GM10266 (cell line): Measurements from ENCODE around the gene HOXA10.

Experiments
- DNase-seq: peaks from one replicate; pipeline ENCODE4 v3.0.0; 2012; ENCODE audit errors: extremely low spot score
- TF ChIP-seq, protein P1 (sequence below): IDR thresholded peaks from 2 replicates; pipeline ENCODE4 v1.5.1; 2012; ENCODE audit warnings: mild to moderate bottlenecking, low read depth; ENCODE audit not compliant: control insufficient read depth, insufficient read depth; ENCODE audit errors: missing control alignments

Gene HOXA10

DNA sequence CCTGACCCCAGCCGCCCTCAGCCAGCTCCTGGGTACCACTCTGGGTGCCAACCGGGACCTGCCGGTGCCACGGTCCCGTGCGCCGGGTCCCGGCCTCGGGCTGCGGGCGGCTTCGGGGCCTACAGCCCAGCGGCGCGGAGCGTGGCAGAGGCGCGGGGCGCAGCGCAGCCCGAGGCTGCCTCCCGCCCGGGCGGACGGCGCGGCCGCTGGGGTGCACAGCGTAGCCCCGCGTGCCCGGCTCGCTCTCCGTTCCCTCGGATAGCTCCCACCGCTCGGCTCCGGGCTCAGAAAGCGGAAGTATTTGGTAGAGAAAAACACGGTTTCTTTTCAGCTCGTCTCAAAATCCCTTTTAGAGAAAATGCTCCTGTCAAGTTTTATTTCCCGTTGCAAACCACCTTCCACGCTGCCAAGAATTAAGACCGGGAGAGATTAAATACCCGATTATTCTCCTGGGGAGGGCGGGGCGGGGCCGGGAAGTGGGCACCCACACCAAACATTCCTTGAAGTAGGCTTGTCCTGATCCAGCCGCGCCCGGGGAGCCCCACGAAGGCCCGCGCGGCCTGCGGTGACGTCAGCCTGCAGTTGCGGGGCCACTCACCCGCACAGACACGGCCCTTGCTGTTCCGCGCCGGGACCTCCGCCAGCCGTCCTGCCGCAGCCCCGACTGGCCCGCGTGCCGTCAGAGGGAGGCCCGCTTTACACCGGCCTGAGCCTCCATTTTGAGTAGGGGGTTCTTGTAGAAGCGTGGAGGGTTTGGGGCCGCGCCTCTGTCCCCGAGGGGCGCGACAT lies 18.6 kb upstream of the HOXA10 start:
- TF ChIP-seq, protein P1, sequence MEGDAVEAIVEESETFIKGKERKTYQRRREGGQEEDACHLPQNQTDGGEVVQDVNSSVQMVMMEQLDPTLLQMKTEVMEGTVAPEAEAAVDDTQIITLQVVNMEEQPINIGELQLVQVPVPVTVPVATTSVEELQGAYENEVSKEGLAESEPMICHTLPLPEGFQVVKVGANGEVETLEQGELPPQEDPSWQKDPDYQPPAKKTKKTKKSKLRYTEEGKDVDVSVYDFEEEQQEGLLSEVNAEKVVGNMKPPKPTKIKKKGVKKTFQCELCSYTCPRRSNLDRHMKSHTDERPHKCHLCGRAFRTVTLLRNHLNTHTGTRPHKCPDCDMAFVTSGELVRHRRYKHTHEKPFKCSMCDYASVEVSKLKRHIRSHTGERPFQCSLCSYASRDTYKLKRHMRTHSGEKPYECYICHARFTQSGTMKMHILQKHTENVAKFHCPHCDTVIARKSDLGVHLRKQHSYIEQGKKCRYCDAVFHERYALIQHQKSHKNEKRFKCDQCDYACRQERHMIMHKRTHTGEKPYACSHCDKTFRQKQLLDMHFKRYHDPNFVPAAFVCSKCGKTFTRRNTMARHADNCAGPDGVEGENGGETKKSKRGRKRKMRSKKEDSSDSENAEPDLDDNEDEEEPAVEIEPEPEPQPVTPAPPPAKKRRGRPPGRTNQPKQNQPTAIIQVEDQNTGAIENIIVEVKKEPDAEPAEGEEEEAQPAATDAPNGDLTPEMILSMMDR = no peak
- no peak for DNase-seq

DNA sequence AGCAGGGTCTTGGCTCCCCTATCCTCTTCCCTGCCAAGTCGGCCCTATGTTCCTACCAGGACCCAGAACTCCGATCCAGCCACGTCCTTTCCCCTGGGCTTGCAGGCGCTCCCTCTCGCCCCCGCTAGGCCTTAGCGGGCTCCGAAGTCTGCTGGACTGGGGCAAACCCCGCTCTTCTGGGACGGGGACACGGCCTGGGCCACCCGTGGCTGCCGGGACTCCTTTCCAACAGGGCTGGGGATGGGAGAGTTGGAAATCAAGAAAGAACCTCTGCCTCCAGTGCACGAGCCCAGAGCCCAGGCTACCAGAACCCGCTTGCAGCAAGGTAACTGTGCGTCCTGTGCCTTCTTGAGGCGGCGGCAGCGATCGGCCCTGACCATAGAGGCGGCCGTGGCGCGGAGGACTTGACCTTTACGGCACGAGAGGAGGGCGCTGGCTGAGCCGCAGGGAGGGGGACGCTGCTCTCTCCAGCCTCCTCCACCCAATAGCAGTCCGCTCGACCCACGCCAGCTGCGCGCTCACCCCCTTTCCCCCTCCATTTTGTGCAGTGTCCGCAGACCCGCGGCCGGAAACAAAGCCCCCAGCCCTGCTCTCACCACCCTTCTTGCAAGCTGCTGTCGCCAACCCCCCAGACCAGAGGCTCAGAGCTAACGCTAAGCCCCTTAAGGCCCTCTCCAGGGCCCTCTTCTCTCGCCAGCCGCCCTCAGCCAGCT lies 17.9 kb upstream of the HOXA10 start:
- TF ChIP-seq, protein P1 = no peak
- DNase-seq = no peak

DNA sequence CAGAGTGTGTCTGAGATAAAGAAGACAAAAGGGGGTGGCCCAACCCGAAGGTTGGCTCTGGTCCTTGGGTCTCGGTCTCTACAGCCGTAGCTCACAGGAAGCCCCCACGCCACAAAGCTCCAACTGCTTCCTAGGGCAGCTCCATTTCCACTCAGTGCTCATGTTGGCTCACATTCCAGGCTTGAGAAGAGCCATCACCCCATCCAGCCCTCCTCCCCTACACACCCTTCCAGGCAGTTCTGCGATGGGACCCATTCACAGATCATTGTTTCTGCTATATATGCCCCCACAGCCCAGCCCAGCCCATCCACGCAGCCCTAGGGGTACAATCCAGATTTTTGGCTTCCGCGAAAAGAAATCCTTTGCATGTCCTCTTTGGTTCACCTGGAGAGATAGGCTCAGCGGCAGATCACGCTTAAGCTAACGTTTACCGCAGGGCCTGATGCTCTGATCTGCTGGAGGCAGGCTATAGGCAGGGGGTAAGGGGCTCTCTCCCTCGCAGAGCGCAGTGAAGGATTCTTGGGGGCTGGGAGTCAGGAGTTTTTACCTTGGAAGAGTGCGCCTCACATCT lies 17.1 kb upstream of the HOXA10 start:
- TF ChIP-seq, protein P1 = no peak
- DNase-seq = no peak

DNA sequence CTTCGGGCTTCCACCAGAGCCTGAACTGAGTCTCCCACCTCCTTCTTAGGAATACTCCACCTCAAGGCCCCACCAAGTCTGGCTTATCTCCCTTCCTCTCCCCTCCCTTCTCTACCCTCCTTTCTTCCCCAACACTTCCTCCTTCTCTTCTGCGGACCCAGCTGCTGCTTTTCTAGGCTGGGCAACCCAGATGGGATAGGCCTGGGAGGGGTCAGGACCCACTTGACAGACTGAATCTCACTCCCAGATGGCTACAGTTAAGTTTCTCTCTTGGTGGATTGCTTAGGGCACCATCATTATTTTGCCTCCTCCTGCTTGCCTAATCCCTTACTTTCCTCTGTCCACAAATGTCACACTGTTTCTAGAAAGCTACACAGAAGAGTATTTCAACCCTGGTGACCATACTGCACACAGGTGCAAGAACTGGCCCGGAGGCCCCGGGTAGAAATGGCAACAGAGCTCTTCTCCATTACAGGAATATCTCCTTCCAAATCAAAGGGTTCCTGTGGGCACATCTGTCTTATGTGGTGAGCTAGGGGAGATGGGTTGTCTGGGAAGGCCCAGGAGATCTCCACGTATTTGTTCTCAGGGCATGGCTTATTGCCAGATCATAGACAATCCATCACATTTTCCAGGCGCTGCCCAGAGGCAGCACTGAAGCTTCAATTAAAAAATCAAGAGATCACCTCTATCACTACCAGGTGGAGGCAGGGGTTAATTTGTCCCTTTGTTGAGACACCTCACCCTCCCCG lies 16.1 kb upstream of the HOXA10 start:
- no peak for DNase-seq
- TF ChIP-seq, protein P1 = no peak

DNA sequence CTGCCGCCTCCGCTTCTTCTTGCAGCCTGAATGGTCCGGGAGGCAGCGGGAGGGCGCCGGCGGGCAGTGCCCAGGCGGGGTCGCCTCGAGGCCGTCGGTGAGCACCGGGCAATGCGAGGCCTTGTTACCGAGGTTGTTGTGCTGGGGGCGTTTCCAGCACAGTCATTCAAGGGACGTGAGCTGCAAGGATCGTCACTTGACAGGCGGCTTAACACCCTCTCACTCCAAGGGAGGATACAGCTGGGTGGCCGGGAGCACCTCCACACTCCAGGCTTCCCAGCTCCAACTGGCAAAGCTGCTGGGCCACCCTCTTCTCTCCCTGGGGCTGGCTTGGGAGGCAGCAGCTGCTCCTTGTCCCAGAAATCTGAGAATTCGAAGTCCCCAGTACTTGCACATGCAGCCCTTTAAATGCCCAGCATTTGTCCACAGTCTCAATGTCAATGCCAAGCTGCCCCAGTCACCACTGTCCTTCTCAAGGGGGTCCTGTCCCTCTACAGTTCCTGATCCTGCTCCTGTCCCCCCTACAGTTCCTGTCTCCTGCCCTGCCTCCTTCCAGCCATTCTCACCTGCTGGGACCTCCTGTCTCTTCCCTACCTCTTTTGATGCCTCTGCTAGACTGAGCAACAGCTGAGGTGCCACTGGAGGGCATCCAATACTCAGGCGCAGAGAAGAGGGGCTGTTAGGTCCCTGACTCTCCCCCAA lies 15.3 kb upstream of the HOXA10 start:
- DNase-seq = no peak
- TF ChIP-seq, protein P1 = no peak

DNA sequence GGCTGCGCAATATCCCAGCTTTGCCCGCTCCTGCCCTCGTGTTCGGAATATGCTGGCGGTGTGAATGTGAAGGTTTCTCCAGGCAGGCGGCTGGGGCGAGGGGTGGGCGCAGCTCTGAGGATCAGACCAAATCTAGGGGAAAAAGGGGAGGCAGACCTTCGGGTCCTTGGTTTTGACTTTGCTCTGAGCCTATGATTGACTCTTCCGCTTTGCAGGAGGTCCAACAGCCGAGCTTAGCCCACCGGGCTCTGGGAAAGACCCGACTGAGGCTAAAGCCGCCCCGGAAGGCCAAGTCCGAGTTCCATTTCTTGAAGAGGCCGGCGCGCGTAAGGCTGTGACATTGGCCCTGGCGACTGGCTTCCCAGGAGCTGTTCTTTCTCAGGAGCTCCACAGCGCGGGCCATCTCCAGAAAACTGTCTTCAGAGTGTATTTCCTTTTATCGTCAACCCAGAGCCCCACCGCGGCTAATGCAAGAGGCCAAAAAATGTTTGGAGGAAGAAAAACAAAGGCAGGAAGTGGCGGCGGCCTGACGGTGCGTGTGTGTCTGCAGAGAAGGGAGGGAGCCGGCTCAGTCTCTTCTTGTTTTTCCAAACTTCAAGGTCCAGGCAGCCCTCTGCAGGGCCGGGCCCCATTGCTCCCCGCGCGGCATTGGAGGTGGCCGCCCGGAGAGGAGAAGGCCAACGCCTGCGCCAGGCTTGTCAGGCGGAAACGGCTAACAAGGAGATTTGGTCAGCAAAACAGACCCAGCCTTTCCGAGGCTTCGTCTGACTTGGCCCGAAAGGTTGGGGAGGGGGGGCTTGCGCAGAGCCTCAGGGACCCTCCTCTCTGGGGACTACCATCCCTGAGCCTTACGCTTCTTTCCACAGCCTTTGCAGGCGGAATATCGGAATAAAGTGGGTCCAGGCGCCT lies 14.5 kb upstream of the HOXA10 start:
- DNase-seq = no peak
- TF ChIP-seq, protein P1 = no peak
